HG03378 (cell line): ENCODE results near the gene AGPAT1.
A peak's percentile ranks its signal among the peaks of the same experiment; 100 is the strongest.
"Not testable (repeated sequence)": the region's sequence is repeated elsewhere in the genome, so short reads cannot be mapped to it uniquely, and the experiment has no call there.

ENCODE experiments used
- ATAC-seq: cut with Tn5 transposase; IDR thresholded peaks from one replicate; pipeline ENCODE4 v1.9.1; 2021; ENCODE audit warnings: mild to moderate bottlenecking, moderate library complexity; ENCODE audit not compliant: unreplicated experiment

The AGPAT1 gene, protein sequence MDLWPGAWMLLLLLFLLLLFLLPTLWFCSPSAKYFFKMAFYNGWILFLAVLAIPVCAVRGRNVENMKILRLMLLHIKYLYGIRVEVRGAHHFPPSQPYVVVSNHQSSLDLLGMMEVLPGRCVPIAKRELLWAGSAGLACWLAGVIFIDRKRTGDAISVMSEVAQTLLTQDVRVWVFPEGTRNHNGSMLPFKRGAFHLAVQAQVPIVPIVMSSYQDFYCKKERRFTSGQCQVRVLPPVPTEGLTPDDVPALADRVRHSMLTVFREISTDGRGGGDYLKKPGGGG

DNA sequence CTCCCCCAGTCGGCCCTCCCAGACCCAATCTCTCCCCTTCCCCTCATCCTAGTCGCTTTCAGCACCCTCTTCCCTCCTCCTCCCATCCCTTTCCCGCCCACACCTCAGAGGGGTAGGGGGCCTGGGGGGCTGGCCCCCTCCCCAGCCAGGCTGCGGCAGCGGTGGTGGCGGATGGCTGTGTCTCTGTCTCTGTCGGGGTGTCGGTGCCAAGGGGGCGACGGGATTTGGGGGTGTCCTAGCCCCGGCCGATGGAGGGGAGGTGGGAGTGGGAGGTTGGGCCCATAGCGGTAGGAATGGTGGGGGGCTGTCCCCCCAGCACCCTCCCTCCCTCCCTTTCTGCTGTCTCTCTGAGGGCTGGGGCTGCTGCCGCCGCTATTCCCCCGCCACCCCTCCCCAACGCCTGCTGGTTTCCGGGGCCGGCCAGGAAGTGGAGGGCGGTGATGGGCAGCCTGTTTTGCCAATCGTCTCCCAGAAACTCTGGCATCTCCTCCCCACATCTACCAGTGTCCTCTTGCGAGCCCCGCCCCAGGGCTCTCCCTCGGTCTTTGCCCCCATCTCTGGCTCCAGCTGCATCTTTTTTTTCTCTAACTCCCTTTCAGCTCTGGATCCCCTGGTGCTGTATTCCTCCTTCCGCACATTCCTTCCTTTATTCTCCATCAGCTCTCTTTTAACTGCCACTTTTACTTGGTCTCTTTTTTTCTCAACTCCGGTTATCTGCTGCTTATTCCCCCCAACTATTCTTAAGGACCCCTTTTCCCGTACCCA is at the start of gene AGPAT1:
Gene AGPAT1 (minus strand): TSS at position 374 of the 765 bp plus-strand sequence. CDS start 4,588 bp downstream, outside the sequence.
- peak; percentile 29 for ATAC-seq

DNA sequence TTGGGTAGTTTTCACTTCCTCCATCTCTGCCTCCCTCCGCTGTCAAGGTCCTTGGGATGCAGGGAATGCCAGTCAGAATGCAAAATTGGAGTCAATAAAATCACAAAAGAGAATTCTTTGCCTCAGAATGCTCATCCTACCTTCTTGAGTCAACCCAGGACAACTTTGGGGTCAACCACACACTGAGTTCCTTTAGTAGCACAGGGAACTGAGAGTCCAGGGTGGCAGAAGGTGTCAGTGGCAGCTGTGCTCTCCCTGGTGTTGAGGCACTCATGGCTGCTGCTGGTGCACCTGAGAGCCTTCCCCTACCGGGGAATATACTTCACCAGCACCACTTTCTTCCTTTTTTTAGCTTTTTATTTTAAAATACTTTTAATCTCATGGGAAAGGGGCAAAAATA is 48.8 kb upstream of the AGPAT1 start:
- no peak for ATAC-seq

DNA sequence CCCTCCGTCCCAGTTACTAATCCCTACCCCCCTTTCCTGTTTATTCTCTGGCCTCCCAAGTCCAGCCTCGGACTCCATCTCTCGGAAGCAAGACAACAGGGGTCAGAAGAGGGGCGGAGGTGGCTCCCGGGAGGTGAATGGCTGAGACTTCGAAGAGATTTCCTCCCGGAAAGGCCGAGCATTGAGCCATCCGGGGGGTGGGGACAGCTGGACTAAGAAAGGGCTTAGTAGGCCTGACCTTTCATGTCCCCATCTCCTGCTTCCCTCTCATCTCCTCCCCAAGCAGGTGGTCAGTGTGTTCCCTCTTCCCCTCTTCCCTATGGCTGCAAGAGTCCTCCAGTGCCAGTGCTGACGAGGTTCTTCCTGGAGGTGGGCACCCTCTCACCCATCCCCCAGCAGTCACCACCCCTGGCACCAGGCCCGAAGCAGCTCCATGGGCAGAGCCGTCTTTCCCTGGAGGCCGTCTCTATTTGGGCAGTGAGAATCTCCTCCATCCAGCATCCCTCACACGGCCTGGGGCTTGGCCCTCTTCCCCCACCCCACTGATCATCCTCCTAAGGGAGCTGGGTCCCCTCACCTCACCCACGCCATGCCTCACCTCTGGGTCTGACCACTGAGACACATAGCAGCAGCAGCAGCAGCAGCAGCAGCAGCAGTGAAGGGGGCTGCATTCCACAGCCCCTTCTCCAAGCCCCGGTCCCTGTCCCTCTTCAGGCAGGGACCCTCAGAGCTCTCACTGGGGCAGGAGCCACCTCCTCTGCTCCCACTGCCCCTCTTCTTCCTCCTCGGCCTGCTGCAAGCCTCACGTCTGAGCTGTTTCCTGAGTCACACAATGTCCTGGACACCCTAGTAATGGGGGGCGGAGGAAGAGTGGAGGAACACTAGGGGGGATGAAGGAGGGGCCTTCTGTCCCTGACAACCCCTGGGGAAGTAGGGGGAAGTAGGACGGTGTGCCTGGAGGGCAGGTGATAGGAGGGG is 47.7 kb upstream of the AGPAT1 start, which contains the start of gene NOTCH4:
Gene NOTCH4 (minus strand): TSS at position 810 of the 978 bp plus-strand sequence. CDS start 139 bp downstream, at position 671.
- ATAC-seq = no peak

DNA sequence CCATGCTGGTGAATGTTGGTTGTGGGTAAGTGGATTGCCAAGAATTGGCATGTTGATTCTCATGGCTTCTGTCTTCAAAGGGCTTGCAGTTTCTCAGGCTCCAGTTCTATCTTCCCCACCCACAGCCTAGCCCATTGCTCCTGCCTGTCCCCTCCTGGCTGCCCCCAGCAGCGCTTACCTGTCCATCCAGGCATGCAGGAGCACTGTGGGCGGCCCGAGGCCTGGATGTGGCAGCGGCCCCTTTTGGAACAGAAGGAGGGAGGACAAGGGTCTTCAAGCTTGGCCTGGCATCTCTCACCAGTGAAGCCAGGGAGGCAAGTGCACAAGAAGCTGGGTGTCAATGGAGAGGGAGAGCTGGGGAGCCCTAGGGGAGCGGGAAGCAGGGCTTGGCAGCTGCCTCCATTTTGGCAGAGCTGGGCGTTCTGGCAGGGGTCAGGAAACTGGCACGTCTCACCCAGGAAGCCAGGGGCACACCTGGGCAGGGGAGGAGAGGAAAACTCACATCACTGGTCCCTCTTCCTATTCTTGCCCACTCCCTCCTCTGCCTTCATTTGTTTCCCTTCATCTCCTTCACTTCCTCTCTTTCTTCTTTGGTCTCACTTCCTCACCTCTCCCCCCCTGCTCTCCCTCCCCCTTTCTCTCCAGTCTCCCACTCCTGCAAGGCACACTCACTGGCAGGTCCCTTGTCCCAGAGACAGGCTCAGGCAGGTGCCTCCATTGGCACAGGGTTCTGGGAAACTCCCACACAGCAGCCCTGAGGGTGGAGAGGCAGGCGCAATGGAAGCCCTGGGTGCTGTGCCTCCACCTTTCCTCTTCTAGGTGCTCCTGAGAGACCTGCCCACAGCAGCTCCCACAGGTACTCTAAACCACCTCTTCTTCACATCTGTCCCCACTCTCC is 46.7 kb upstream of the AGPAT1 start:
- ATAC-seq = no peak

DNA sequence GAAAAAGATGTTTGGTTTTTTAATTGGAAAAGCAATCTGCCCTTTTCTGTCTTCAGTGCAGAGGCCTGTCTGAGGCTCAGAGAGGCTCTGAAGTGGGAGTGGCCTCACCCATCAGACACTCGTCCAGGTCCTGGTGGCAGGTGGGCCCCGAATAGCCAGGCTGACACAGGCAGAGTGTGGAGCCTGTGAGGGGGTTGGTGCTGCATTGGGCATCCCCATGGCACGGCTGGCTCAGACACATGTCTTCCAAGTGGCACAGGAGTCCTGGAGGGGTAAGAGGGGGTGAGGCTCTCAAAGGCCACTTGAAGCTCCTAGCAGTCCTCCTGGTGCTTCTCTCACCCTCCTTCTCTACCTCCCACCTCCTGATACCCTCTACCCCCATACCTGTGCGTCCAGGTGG is 44.1 kb upstream of the AGPAT1 start:
- no peak for ATAC-seq

DNA sequence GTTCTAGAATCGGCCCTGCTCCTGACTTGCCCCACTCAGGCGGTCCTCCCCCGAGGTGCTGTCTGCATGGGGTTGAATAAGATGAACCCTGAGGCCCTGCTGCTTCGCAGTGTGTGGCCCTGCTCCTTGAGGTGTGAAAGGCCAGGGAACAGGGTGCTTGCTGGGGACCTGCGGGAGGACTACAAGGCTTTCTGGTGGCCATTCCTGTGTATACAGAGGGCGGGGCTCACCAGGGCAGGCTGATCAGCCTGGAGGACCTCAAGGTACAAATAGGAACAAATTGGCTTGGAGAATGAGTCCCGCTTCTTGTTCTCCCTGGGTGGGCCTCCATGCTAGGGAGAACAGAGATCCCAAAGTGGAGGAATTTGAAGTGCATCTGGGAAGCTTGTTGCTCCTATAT is 42.3 kb upstream of the AGPAT1 start:
- no peak for ATAC-seq

DNA sequence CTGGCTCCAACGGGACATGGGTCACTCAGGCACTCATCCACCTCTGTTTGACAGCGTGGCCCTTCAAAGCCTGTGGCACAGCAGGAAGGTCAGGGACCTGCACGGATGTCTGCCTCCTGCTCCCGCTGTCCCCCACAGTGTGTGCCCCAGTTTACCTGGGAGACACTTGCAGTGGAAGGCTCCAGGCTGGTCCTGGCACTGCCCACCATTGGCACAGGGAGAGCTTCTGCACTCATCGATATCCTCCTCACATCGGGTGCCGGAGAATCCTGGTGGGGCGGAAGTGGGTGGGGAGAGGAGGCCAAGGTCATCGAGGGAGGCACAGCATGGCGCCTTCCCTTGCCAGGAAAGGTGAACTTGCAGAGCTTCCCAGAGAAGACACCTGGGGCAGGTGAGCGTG is 41.1 kb upstream of the AGPAT1 start:
- no peak for ATAC-seq

DNA sequence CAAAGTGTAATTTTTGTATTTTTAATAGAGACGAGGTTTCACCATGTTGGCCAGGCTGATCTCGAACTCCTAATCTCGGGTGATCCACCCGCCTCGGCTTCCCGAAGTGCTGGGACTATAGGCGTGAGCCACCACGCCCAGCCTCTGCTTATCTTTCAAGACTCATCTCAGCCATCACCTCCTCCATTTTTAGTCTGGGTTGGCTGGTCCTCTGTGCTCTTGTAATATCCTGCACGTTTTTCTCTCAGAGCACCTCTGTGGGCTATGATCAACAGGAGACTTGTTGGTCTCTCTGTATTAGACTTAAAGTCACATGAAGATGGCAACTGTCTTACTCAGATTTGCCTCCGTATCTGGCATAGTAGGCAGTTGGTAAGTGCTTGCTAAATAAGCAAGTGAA is 40.4 kb upstream of the AGPAT1 start:
- no peak for ATAC-seq

DNA sequence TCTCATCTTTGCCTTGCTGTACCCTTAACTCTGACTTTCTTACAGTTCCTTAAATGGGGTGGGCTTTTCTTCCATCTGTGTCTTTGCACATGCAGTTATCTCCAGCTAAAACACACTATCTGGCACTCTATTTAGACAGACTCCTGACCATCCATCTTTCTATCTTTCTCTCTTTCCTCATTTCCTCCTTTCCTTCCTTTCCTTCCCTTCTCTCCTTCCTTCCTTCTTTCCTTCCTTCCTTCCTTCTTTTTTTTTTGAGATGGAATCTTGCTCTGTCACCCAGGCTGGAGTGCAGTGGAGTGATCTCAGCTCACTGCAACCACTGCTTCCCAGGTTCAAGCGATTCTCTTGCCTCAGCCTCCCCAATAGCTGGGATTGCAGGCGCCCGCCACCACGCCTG is 39.7 kb upstream of the AGPAT1 start:
- ATAC-seq = no peak

DNA sequence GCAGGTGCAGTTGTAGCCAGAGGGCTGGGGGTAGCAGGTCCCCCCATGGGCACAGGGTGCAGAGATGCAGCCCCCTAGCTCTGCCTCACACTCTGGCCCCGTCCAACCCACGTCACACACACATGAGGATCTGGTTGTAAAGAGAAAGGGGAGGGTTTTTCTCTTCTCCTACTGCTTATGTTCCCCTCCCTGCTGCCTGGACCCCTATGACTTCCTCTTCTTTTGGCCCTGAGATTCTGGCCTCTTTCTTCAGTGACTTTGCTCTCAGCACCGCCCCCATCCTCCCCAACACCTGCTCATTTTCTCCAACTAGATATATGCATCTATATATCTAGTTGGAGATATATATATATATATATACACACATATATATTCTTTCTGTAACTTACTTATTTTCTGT is 38.2 kb upstream of the AGPAT1 start:
- no peak for ATAC-seq

DNA sequence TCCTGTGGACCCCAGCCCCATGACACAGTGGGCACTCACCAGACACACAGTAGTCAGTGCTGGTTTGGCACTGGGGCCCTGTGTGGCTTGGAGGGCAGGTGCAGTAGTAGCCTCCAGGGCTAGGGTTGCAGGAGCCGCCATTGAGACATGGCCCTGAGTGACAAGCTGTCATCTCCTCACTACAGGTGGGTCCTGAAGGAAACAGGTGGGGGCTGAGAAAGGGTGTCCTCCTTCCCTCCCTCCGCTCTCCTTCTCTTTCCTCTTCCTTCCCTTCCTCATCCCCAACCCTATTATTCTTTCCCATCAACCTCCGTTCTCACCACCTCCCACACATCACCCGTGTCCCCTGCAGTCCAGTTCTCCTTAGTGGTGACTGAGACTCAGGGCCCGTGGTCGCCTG is 37.8 kb upstream of the AGPAT1 start:
- ATAC-seq = no peak

DNA sequence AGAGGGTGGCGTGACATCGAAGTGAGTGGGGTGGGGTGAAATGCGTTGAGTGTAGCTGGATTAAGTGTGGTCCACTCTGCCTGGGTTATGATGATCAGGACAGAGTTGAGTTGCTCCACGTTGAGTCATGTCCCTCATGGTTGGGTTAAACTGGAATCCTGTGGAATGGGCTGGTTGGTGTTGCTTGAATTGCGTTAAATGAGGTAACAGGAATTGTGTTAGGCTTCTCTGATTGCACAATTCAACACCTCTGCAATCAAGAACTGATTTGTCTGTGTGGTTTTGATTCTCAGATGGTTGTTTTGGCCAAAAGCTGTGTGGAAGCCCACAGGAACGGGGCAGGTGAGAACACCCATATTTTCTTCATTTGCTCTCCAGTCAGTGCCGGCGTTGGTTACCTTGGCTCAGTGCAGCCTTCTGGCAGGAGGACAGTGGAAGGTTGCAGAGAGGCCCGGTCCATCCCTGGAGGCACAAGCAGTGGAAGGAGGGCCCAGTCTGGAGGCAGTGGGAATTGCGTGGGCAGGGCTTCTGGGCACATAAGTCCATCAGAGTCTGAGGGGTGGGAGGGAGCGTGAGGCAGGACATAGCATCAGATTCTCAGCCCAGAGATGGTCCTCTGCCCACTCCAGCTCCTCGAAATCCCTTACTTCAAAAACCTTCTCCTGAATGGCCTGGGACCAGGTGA is 36.3 kb upstream of the AGPAT1 start:
- ATAC-seq = no peak

DNA sequence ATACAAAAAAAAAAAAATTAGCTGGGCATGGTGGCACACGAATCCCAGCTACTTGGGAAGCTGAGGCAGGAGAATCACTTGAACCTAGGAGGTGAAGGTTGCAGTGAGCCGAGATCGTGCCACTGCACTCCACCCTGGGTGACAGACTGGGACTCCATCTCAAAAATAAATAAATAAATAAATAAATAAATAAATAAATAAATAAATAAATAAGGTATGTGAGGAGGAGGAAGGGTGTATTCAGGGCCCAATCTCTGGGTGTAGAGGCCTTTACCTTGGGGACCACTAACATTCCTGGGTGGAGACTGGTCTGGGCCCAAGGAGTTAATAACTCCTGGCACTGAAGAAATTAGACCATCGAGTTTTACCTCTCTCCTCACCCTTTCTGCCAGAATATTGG is 35.5 kb upstream of the AGPAT1 start:
- ATAC-seq = not testable (repeated sequence)

DNA sequence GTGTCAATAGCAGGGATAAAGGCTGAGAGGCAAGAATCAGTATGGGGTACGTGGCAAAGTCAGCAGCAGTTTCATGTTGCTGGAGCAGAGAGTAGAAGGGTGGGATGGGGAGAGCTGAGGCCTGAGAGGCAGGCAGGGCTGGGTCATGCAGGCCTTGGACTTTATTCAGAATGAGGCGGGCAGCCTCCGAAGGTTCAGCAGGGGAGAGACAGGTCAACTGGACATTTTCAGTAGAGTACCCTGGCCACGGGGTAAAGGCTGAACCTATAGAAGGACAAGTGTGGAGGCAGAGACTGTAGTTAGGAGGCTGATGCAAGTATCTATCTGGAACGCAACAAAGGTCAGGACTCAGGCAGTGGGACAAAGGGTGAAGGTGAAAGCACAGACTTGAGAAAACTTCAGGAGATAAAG is 34.3 kb upstream of the AGPAT1 start:
- no peak for ATAC-seq

DNA sequence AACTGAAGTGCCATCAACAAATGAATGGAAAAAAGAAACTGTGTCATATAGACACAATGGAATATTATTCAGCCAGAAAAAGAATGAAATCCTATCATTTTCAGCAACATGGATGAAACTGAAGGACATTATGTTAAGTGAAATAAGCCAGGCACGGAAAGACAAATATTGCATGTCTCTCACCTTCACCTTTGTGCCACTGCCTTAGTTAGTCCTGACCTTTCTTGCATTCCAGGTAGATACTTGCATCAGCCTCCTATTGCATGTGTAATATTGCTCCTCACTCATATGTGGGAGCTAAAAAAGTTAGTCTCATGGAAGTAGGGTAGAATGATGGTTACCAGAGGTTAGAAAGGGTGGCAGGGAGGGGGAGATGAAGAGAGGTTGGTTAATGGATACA is 33.1 kb upstream of the AGPAT1 start:
- ATAC-seq = no peak

DNA sequence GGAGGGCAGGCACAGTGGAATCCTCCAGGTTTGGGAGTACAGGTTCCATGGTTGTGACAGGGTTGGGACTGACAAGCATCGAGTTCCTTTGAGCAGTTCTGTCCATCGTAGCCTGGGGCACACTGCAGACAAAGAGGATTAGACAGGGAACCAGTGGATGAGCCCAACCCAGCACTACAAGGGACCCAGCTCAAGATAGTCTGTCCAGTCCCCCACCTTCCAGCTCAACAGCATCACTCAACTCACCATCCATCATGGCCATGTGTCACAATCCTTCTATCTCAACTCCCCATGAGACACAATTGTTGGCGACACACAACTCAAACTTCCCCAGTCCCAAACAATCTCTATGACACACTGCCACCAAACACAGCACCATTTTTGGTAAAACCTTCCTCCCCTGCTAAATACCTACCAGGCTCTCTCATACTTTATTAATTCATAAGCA is 28.4 kb upstream of the AGPAT1 start:
- no peak for ATAC-seq

DNA sequence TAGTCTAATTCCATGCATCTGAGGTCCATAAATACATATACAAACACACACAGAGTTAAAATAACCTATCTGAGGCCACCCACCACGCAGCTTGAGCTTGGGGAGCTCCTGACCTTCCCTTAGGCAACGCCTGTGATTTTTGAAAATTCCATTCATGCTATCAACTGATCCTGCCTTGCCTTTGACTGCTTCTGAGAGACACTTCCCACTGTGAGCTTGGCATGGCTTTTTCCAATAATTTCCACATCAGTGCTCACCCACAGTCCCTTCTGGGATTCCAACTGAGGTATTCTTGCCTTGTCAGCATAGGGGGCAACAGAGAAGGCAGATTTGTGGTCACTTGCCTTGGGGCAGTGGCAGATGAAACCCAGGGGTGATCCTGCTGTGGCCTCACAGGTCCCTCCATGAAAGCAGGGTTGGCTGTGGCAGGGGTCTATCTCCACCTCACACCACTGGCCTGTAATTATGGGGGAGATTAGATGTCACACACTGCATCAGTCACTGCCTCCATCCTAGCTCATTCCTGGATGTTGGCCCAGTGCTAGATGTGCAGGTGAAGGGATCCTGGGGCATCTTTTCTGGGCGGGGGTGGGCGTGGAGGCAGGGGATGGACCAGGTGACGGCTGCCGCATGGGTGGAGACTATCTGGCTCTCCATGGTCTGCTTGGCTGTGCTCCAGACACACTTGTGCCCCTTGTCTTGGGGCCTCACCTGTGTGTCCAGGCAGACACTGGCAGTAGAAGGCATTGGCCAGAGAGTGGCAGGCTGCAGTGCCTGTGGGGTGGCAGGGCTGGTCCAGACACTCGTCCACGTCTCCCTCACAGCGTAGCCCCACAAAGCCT is 27.8 kb upstream of the AGPAT1 start:
- no peak for ATAC-seq

DNA sequence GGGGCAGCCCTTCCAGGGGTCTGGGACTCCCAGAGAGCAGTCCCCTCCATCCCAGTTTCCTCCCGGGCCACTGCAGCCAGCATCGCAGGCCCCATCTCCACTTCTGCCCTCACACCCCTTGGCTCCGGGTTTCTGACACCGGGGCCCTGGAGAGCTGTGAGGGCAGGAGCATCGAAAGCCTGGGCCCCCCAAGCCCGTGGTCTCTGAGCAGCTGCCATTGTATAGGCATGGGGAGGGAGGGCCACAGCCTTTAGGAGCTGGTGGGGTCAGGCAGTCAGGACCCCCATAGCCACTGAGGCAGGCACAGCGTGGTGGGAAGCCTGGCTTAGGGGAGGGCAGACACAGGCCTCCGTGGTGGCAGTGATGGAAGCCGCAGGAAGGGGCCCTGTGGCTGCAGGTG is 26.3 kb upstream of the AGPAT1 start:
- ATAC-seq = no peak
